H9 (cell line): ENCODE data around the gene FILIP1. TPM values are rescaled to one million over a fixed set of nuclear protein-coding genes. Genes with fewer than 3 reads are reported as not detected.

Experiments used
- DNase-seq: peaks from one replicate; pipeline ENCODE4 v3.0.0-alpha.2; 2017
- H2AFZ ChIP-seq: one replicate; pipeline ENCODE4 v1.6.1; 2013; ENCODE audit warnings: mild to moderate bottlenecking, low read length, control low read depth, moderate library complexity
- H2AK5ac ChIP-seq: 2 replicates; pipeline ENCODE4 v1.6.1; 2013; ENCODE audit warnings: low read length, control low read depth, mixed read lengths; ENCODE audit not compliant: insufficient read length
- H2BK120ac ChIP-seq: one replicate; pipeline ENCODE4 v1.6.1; 2013; ENCODE audit warnings: low read depth, mild to moderate bottlenecking, low read length, control low read depth, inconsistent platforms; ENCODE audit not compliant: poor library complexity, severe bottlenecking
- H2BK12ac ChIP-seq: 2 replicates; pipeline ENCODE4 v1.6.1; 2013; ENCODE audit warnings: low read length, control low read depth, mixed read lengths, low read depth; ENCODE audit not compliant: insufficient read length
- H2BK15ac ChIP-seq: 2 replicates; pipeline ENCODE4 v1.6.1; 2013; ENCODE audit warnings: low read depth, low read length, control low read depth
- H2BK20ac ChIP-seq: one replicate; pipeline ENCODE4 v1.6.1; 2013; ENCODE audit warnings: low read depth, mild to moderate bottlenecking, low read length, control low read depth, inconsistent platforms; ENCODE audit not compliant: poor library complexity, severe bottlenecking
- H2BK5ac ChIP-seq: 2 replicates; pipeline ENCODE4 v1.6.1; 2013; ENCODE audit warnings: low read length, control low read depth, mixed read lengths; ENCODE audit not compliant: insufficient read length
- H3K14ac ChIP-seq: 2 replicates; pipeline ENCODE4 v1.6.1; 2013; ENCODE audit warnings: low read length, control low read depth; ENCODE audit not compliant: insufficient read depth
- H3K18ac ChIP-seq: 2 replicates; pipeline ENCODE4 v1.6.1; 2013; ENCODE audit warnings: low read depth, mild to moderate bottlenecking, mixed read lengths, low read length, control low read depth; ENCODE audit not compliant: insufficient read length
- H3K23ac ChIP-seq: 2 replicates; pipeline ENCODE4 v1.6.1; 2013; ENCODE audit warnings: low read length, control low read depth, mixed read lengths, low read depth; ENCODE audit not compliant: insufficient read length
- H3K23me2 ChIP-seq: 2 replicates; pipeline ENCODE4 v1.6.1; 2013; ENCODE audit warnings: low read depth, mild to moderate bottlenecking, mixed read lengths, low read length, control low read depth; ENCODE audit not compliant: insufficient read length, poor library complexity, severe bottlenecking
- H3K27ac ChIP-seq: 2 replicates; pipeline ENCODE4 v1.5.1; 2013; ENCODE audit warnings: low read length, control low read depth, mixed read lengths, low read depth; ENCODE audit not compliant: insufficient read length
- H3K27me3 ChIP-seq: 2 replicates; pipeline ENCODE4 v1.6.1; 2013; ENCODE audit warnings: low read length, control low read depth, inconsistent platforms; ENCODE audit not compliant: insufficient read depth
- H3K4ac ChIP-seq: 2 replicates; pipeline ENCODE4 v1.6.1; 2013; ENCODE audit warnings: low read depth, mild to moderate bottlenecking, control low read depth, inconsistent platforms, low read length, moderate library complexity
- H3K4me1 ChIP-seq: 2 replicates; pipeline ENCODE4 v1.6.1; 2013; ENCODE audit warnings: low read length, control low read depth, inconsistent platforms; ENCODE audit not compliant: insufficient read depth
- H3K4me2 ChIP-seq: 2 replicates; pipeline ENCODE4 v1.6.1; 2013; ENCODE audit warnings: low read length, control low read depth, mixed read lengths; ENCODE audit not compliant: insufficient read length, insufficient read depth
- H3K56ac ChIP-seq: 2 replicates; pipeline ENCODE4 v1.6.1; 2013; ENCODE audit warnings: low read depth, mild to moderate bottlenecking, mixed read lengths, low read length, control low read depth; ENCODE audit not compliant: insufficient read length
- H3K79me1 ChIP-seq: 2 replicates; pipeline ENCODE4 v1.6.1; 2013; ENCODE audit warnings: low read depth, mild to moderate bottlenecking, moderate library complexity, low read length, control low read depth, inconsistent platforms; ENCODE audit not compliant: insufficient read depth, poor library complexity, severe bottlenecking
- H3K79me2 ChIP-seq: 2 replicates; pipeline ENCODE4 v1.6.1; 2013; ENCODE audit warnings: low read length, control low read depth, inconsistent platforms; ENCODE audit not compliant: insufficient read depth
- H3K9ac ChIP-seq: 2 replicates; pipeline ENCODE4 v1.6.1; 2013; ENCODE audit warnings: low read length, control low read depth, mixed read lengths; ENCODE audit not compliant: insufficient read length; ENCODE audit errors: extremely low read depth
- H3K9me3 ChIP-seq: one replicate; pipeline ENCODE4 v1.6.1; 2013; ENCODE audit warnings: low read depth, low read length, inconsistent platforms; ENCODE audit not compliant: control insufficient read depth
- H3T11ph ChIP-seq: one replicate; pipeline ENCODE4 v1.6.1; 2013; ENCODE audit warnings: mild to moderate bottlenecking, low read length, control low read depth, inconsistent platforms
- H4K20me1 ChIP-seq: one replicate; pipeline ENCODE4 v1.6.1; 2013; ENCODE audit not compliant: control insufficient read depth, insufficient read length, insufficient read depth
- H4K5ac ChIP-seq: 2 replicates; pipeline ENCODE4 v1.6.1; 2013; ENCODE audit warnings: low read depth, mild to moderate bottlenecking, mixed read lengths, low read length, control low read depth; ENCODE audit not compliant: insufficient read length
- H4K8ac ChIP-seq: replicated peaks from 2 replicates; pipeline ENCODE4 v1.6.1; 2013; ENCODE audit warnings: low read length, control low read depth, mixed read lengths, low read depth; ENCODE audit not compliant: insufficient read length
- H4K91ac ChIP-seq: 2 replicates; pipeline ENCODE4 v1.6.1; 2013; ENCODE audit warnings: low read depth, mild to moderate bottlenecking, moderate library complexity, mixed read lengths, low read length, control low read depth; ENCODE audit not compliant: insufficient read length
- H3K27ac Mint-ChIP-seq, 3 experiments: 2 replicates in 2 of 3; 3 replicates in 1 of 3; pipeline ENCODE4 v1.8.0; 2020 to 2021; ENCODE audit warnings: mixed read lengths in 3 of 3, mild to moderate bottlenecking in 1 of 3, moderate library complexity in 1 of 3
- H3K27me3 Mint-ChIP-seq: 2 replicates; pipeline ENCODE4 v1.8.0; 2021; ENCODE audit warnings: low read depth, mild to moderate bottlenecking, moderate library complexity, mixed read lengths
- H3K36me3 Mint-ChIP-seq, 3 experiments: 2 replicates in 2 of 3; 3 replicates in 1 of 3; pipeline ENCODE4 v1.8.0; 2020 to 2021; ENCODE audit warnings: low read depth in 3 of 3, mixed read lengths in 3 of 3; ENCODE audit not compliant: insufficient read depth in 1 of 3
- H3K4me1 Mint-ChIP-seq, 2 experiments: 2 replicates each; pipeline ENCODE4 v1.8.0; 2020; ENCODE audit warnings: mixed read lengths in 2 of 2
- H3K4me3 Mint-ChIP-seq, 2 experiments: 2 replicates in 1 of 2; 3 replicates in 1 of 2; pipeline ENCODE4 v1.8.0; 2020 to 2021; ENCODE audit warnings: mild to moderate bottlenecking in 2 of 2, mixed read lengths in 2 of 2, moderate library complexity in 1 of 2
- H3K9me3 Mint-ChIP-seq, 2 experiments: 2 replicates in 1 of 2; 3 replicates in 1 of 2; pipeline ENCODE4 v1.8.0; 2020; ENCODE audit warnings: mild to moderate bottlenecking in 2 of 2, mixed read lengths in 2 of 2, moderate library complexity in 1 of 2
- CTCF ChIP-seq: fragments of 200-600 bp; sonication (generic); conservative IDR thresholded peaks from 3 replicates; pipeline ENCODE4 v1.8.0; 2021; ENCODE audit warnings: antibody characterized with exemption, mild to moderate bottlenecking
- WGBS: extraction: QIAGEN DNeasy Blood & Tissue Kit; methylation state at CpG from one replicate; pipeline ENCODE4 v1.1.7; 2013; ENCODE audit warnings: missing lambda C conversion rate, low lambda C conversion rate, mixed read lengths; ENCODE audit not compliant: insufficient read length; ENCODE audit errors: extremely low coverage; 5-methylcytosine and 5-hydroxymethylcytosine counted together
- total RNA-seq: library from RNA; stranded (reverse); gene quantifications from 2 replicates; pipeline ENCODE4 v1.2.1, GENCODE V29; 2021

FILIP1 gene
- total RNA-seq, 1 experiment from 2014 or later: 10.5 TPM

GRCh38 chr6:75438442-75439116 lies 55.0 kb downstream of the FILIP1 start:
- Histone ChIP-seq H2BK15ac (no peak overlapping the region), H3K79me2 (no peaks in the 10 kb centered on the region), H3K27ac (no peak overlapping the region), H2BK20ac (no peak overlapping the region), H4K20me1 (no peaks in the 10 kb centered on the region), H4K8ac (no peak overlapping the region), H3K23me2 (no peaks in the 10 kb centered on the region), H3K4me1 (no peaks in the 10 kb centered on the region), H2AFZ (no peak overlapping the region), H3K18ac (no peak overlapping the region), H3K14ac (no peak overlapping the region), H3K56ac (no peak overlapping the region), H2BK5ac (no peak overlapping the region), H3K27me3 (no peaks in the 10 kb centered on the region), H2BK120ac (no peak overlapping the region), H3K79me1 (no peaks in the 10 kb centered on the region), H3K9me3 (no peaks in the 10 kb centered on the region), H2AK5ac (no peak overlapping the region), H4K5ac (no peak overlapping the region), H2BK12ac (no peak overlapping the region), H3T11ph (no peak overlapping the region), H3K23ac (no peak overlapping the region), H3K4me2 (no peak overlapping the region), H3K9ac (no peak overlapping the region), H4K91ac (no peak overlapping the region), H3K4ac (no peak overlapping the region)
- DNase-seq: no peak
- Mint-ChIP-seq H3K36me3 (peaks cover 0 to 4% (median 0%) of the 10 kb centered on the region in 3 experiments; a peak in 1 of 7 replicates), H3K9me3 (peaks cover 4 to 9% of the 10 kb centered on the region in 2 experiments; a peak in 4 of 5 replicates), H3K4me3 (no peak overlapping the region), H3K4me1 (no peaks in the 10 kb centered on the region), H3K27ac (no peak overlapping the region), H3K27me3 (no peaks in the 10 kb centered on the region)
- no CpG with 5 or more reads among the region's 2 CpGs for WGBS
- no peak for TF ChIP-seq CTCF
